ENCODE measurements around the gene L1CAM.

The L1CAM gene

DNA sequence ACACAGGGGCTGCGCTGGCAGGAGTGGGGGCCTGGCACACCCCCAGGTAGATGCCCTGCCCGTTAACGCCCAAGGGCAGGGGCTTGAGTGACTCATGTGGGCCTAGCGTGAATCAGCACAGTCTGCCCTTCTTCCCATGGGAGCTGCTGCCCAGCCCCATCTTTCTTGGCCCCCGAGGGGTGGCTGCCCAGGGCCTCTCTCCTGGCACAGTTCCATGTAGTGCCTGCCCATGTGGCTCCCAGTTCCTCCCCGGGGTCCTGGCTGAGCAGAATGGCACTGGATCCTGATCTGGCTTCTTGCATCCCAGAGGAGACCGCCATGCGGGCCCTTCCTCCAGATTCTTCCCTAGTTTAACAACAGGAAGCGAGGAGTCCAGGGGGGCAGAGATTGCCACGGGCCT, 16.4 kb upstream of the L1CAM start:
- no peak for DNase-seq (ENCODE audit: low spot score)

GRCh38 chrX:153901753-153902140, 15.8 kb upstream of the L1CAM start:
- no peak for DNase-seq (ENCODE audit: low spot score)

DNA sequence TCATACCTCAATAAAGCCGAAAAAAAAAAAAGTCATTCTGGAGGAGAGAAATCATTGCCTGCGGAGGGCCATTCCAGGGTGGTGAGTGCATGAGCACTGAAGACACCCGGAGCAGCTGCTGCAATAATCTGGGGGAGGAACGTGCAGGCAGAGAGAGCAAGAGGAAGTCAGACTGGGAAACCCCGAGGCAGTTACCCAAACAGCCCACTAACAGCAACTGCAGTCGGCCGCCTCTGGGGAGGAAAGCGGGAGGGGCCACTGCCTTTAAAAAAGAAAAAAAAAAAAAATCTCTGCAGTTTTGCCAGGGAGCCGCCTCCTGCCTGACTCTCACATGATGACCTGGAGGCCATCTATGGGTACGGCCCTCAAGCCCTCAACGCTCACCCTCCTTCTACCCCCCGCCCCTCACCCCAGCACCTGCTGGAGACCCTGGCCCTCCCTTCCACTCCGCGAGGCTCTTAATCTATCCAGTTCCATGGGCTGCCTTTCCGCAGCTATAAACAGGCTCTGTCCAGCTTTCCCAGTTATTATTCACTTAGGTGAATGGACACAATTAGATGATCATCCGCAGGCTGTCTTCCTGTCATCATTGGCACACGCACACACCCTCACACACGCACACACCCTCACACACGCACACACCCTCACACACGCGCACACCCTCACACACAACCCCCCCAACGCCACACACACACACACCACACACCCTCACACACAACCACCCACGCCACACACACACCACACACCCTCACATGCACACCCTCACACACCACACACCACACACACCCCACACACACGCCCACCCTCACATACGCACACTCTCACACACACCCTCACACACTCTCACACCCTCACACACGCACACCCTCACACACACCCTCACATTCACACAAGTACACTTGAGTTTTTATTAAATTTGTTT, 15.1 kb upstream of the L1CAM start:
- peak; percentile 91 for DNase-seq (ENCODE audit: low spot score)

GRCh38 chrX:153897899-153898298, 11.9 kb upstream of the L1CAM start:
- DNase-seq (ENCODE audit: low spot score), result no peak

- DNase-seq (ENCODE audit: low spot score), result no peak
Observed at GRCh38 chrX:153889123-153889522, 3.1 kb upstream of the L1CAM start.

- DNase-seq (ENCODE audit: low spot score), result no peak
Observed at GRCh38 chrX:153888344-153888743, 2.4 kb upstream of the L1CAM start.

DNA sequence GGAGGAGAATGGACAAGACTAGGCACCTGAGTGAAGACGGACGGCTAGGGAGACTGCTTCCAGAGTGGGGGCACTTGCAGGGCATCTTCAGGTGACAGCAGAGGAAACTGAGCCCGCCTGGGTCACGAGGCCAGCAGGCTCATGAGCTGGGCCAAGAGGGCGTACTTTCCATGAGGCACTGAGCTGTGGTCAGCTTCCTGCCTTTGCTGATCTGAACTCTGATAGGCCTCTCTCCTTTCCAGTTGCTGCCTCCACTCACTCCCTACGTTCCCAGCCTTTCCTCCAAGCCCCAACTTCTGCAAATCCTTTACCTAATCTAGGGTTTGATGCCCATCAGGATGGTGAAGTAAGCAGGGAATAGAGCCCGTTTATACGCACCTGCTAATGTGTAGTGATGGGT, 1.4 kb upstream of the L1CAM start:
- DNase-seq (ENCODE audit: low spot score), result no peak

DNA sequence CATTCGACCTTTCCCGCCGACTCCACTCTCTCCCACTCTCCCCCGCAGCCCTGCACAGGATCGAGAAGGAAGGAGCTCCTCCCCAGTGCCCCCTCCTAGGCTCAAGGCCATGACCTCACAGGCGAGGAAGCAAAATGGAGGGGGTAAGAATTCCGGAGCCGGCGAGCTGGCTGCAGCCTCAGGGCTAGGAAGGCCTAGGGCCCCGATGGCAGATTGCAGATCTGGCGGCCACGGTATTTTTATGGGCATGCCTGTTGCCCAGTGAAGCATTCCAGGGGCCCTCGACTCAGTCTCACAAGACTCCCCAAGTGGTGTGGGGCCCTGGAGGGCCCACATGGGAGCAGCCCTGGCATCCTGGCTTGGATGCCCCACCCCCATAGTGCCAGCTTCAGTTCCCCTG, 942 bp upstream of the L1CAM start:
- no peak for DNase-seq (ENCODE audit: low spot score)

DNA sequence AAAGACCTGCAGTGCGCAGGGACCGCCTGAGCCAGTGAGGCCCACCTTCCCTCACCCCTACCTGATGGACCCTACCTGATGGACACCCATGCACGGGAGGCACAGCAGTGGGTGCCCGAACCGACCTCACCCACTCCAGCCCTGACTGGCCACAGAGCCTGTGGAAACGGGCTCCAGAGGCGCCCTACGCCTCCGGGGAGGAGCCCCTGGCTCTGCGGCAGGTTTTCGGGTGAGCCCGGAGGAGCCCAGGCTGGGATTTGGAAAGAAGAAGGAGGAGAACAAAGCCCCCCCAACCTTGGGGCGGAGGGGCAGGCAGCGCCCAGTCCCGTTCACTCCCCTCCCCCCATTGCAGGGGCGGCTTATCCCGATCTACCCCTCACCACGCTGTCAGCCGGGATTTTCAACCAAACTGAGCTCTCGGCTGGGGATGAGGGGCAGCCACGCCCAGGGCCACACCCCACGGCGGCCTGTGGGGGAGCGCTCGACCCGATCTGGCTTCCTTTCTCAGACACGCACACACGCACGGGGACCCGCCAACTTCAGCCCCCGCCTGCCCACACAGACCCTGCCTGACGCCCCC, 675 bp downstream of the L1CAM start:
- DNase-seq (ENCODE audit: low spot score), result no peak

DNA sequence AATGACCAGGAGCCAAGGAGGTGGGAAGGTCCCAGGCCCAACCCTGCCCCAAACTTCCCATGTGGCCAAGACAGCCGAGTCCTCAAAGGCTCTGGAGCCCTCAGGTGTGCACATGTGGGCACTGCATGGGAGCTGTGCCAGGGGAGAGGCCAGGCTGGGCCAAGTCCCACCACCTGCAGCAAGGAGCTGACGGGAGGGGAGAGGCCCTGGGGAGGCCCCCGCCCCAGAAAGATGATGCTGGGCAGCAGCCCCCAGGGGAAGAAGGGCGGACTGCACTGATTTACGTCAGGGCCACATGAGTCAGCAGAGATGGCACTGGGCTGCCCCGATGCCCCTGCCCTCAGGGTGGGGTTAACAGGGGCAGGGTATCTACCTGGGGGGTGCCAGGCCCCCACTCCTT, 1.4 kb downstream of the L1CAM start:
- DNase-seq (ENCODE audit: low spot score), result no peak

DNA sequence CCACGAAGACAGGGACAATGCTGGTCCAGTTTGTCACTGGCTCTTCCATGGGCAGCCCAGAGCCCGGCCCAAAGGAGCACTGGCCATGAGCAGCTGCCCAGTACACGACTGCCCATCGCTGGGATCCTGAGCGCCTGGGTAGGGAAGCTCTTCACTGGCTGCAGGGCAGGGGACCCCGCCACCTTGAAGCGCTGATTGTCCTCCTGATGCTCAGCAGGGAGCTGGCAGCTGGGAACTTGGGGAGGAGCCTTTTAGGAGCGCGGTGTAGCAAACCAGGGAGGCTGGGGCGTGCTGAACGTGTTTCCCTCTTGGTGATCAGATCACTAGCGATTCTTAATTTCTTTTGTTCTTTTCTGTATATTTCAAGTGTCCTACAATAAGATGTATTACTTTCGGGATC, 1.8 kb downstream of the L1CAM start:
- no peak for DNase-seq (ENCODE audit: low spot score)

- DNase-seq (ENCODE audit: low spot score), result no peak
Observed at GRCh38 chrX:153883163-153883843, 2.7 kb downstream of the L1CAM start.

DNA sequence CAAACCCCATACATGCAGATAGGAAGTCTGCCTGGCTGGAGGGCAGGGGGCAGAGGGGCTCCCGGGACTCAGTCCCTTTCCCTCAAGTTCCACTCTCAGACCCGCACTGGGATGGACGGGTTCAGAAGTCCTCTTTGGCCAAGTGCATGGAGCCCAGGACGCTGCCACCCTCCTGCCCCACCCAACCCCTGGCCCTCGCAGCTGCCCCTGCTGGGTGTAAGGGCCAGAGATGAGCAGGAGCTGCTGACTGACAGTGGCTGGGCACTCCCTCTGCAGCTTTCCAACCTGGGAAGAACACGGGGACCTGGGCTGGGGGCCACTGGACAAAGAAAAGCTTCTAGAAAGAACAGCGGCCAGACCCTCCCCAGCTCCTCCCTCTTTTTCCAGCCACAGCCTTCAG, 3.4 kb downstream of the L1CAM start:
- no peak for DNase-seq (ENCODE audit: low spot score)

DNA sequence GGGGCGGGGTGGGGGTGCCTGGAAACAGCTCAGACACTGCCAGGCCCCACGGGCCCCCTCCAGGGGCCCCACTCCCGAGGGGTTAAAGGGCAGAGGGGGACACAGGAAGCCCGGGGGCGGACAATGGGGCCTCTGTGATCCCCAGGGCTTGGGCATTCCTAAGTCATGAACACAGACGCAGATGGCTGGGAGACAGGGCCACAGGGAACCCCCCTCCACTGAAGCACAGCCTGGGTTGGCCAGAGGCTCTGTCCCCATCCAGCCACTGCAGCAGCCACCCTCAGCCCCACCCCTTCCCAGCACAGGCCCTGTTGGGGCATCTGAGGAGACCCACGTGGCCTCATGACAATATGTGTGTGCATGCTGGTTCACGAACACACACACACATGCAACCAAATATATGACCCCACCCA, 3.9 kb downstream of the L1CAM start:
- DNase-seq (ENCODE audit: low spot score), result peak; percentile 42

DNA sequence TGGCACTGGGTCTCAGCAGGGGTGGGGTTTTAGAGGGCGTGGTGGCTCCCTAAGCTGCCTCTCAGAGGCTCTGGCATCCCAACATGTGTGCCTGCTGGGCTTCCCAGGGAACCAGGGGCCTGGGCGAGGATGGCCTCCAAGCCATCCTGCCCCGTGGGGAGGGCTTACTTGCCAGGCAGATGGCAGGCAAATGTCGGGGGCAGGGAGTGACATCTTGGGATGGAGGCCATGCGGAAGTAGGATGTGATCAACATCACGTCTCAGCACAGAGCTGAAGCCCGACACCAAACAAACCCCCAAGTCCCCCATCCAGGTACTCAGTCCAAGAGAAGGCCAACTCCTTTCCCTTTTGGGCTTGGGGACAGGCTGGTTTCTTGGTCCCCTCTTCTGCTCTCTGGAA, 4.7 kb downstream of the L1CAM start:
- DNase-seq (ENCODE audit: low spot score), result no peak

DNA sequence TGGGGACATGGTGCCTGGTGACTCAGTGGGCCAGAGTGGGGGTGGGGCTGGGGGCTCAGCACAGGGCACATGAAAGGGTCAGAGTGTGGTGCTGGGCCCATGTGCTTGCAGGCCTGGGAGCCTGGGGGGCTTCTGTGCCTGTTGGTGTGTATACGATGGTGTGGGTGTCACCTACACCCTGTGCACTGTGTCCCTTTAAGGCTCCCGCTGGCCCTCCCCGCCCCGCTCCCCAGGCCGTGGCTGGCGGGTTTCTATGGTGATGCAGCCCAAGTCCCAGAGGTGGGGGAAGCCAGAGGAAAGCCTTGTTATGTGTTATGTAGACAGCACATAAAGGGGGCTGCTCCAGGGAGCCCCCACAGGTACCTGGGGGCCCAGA, 5.5 kb downstream of the L1CAM start:
- no peak for DNase-seq (ENCODE audit: low spot score)

DNA sequence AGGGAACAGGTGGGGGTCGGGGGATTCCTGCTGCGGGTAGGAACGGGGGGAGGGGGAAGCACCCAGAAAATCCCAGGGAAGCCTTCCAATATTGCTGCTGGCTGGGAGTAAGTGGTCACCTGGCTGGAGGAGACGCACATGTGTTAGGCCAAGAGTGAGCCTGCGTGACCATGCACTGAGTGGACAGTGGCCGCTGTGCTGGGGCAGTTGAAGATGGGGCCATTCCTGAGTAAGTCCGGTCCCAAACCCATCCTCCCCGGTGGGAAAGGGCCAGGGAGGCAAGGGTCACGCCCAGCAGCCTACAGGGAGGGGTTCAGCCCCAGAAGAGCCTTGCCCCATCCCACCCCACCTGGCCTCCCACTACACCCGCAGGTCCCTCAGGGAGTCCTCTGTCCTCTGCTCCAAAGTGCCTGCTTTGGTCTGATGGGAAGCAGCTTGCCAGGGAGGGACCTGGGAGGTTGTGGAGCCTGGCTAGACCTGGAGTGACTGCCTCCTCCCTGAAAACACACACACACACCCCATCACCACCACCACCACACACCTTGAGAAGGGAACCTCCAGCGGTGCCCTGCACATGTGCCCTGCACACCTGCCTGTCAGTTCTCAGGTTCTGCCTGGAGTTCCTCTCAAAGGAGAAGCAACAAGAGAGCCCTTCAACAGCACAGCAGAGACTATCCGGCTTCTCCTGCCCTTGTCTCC, 6.1 kb downstream of the L1CAM start:
- no peak for DNase-seq (ENCODE audit: low spot score)

DNA sequence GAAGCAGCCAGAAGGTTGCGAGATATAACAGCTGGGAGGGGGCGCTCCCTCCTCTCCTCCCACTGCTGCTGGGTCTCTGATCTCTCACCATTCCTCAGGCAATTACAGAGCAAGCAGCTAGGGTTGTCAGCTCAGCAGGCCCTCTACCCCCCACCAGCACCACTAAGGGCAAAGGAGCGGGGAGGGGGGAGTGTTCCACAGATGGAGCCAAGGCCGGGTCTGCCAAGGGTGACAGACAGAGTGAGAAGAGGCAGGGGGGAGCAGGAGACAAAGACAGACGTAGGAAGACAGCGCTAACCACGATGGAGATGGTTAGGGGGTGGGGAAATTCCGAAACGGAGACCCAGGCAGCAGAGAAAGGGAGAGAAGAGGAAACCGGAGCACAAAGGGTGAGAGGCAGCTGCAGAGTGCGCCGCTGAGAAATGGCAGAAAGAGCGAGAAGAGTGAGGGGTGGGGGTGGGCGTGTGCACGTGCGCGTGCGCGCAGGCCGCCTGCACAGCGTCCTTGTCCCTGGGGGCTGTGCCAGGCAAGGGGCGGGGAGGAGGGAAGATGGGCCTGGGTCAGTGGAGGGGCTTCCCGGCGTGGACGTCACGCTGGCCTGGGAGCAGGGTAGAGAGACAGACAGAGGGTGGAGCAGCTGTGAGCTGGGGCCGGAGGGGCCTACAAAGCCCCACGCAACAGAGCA, 6.9 kb downstream of the L1CAM start:
- no peak for DNase-seq (ENCODE audit: low spot score)

- DNase-seq (ENCODE audit: low spot score), result no peak
Observed at GRCh38 chrX:153878345-153878744, 7.6 kb downstream of the L1CAM start.

GRCh38 chrX:153877571-153878261, 8.3 kb downstream of the L1CAM start:
- no peak for DNase-seq (ENCODE audit: low spot score)

GRCh38 chrX:153876112-153876491, 9.9 kb downstream of the L1CAM start:
- DNase-seq (ENCODE audit: low spot score), result no peak
